Endothelial cell of umbilical vein (primary cell): ENCODE results near the gene DCC. TPM values are rescaled to one million over a fixed set of nuclear protein-coding genes. Genes with fewer than 3 reads are reported as not detected.

Source experiments
- BruUV-seq: library from RNA; stranded (reverse); fragments of 400-500 nt; replicated peaks from 2 replicates; lab custom pipeline; 2021; lab: Mats Ljungman, UMichigan
- CTCF ChIA-PET: fragments of 300-600, 350-600 bp; sonication (Branson Sonifier 250); formaldehyde crosslinking; loops from one replicate; lab custom pipeline; 2021; ENCODE audit warnings: antibody characterized with exemption, inconsistent platforms; lab: Charles Lee
- POLR2A ChIA-PET: fragments of 300-600, 350-600 bp; sonication (Branson Sonifier 250); formaldehyde crosslinking; loops from one replicate; lab custom pipeline; 2021; ENCODE audit warnings: antibody characterized with exemption, inconsistent platforms; lab: Charles Lee
- DNase-seq: peaks from one replicate; pipeline ENCODE4 v3.0.0-alpha.2; 2011; ENCODE audit warnings: low read depth, low spot score
- FAIRE-seq: peaks from 2 replicates; lab custom pipeline; 2011; peaks lifted over from hg19 to GRCh38; lab: Jason Lieb, UNC
- H2AFZ ChIP-seq: 2 replicates; pipeline ENCODE4 v1.6.0; 2012; ENCODE audit warnings: low read depth, low read length, control low read depth, inconsistent platforms
- H3K27ac ChIP-seq: 2 replicates; pipeline ENCODE4 v1.5.1; 2011; ENCODE audit warnings: low read depth, mild to moderate bottlenecking, control low read depth, low read length, moderate library complexity; ENCODE audit not compliant: insufficient read depth
- H3K27me3 ChIP-seq, 2 experiments: 2 replicates each; pipeline versions ENCODE4 v1.6.0 to v1.6.1; 2011; ENCODE audit warnings: low read length in 2 of 2, mixed read lengths in 1 of 2; ENCODE audit not compliant: control insufficient read depth in 2 of 2, insufficient read depth in 2 of 2
- H3K36me3 ChIP-seq, 2 experiments: 2 replicates in 1 of 2; 3 replicates in 1 of 2; pipeline ENCODE4 v1.5.1; 2011; ENCODE audit warnings: low read length in 2 of 2, mild to moderate bottlenecking in 1 of 2, moderate library complexity in 1 of 2; ENCODE audit not compliant: control insufficient read depth in 2 of 2, insufficient read depth in 2 of 2; ENCODE audit errors: extremely low read depth in 1 of 2
- H3K4me1 ChIP-seq: 3 replicates; pipeline ENCODE4 v1.5.1; 2011; ENCODE audit warnings: mild to moderate bottlenecking, low read length; ENCODE audit not compliant: control insufficient read depth, insufficient read depth; ENCODE audit errors: extremely low read depth
- H3K4me2 ChIP-seq: 2 replicates; pipeline ENCODE4 v1.6.1; 2011; ENCODE audit warnings: low read length, control low read depth, mixed read lengths; ENCODE audit not compliant: insufficient read depth
- H3K4me3 ChIP-seq, 3 experiments: fragments of 200-600 bp in 1 of 3; sonication (generic), shearing (Covaris generic) in 1 of 3; replicated peaks in 1 of 3; 2 replicates each; pipeline ENCODE4 v1.5.1; 2011 to 2016; ENCODE audit warnings: control low read depth in 3 of 3, low read length in 3 of 3, mild to moderate bottlenecking in 2 of 3, inconsistent platforms in 1 of 3, low read depth in 1 of 3, moderate library complexity in 1 of 3; ENCODE audit not compliant: insufficient read depth in 1 of 3
- H3K79me2 ChIP-seq: 2 replicates; pipeline ENCODE4 v1.6.0; 2012; ENCODE audit warnings: low read length, inconsistent platforms; ENCODE audit not compliant: control insufficient read depth, insufficient read depth
- H3K9ac ChIP-seq: replicated peaks from 2 replicates; pipeline ENCODE3; 2011; ENCODE audit warnings: low read length, control low read depth; ENCODE audit not compliant: insufficient read depth; ENCODE audit errors: extremely low read depth
- H3K9me1 ChIP-seq: replicated peaks from 3 replicates; pipeline ENCODE4 v1.6.0; 2011; ENCODE audit warnings: mild to moderate bottlenecking, low read length; ENCODE audit not compliant: control insufficient read depth, insufficient read depth; ENCODE audit errors: extremely low read depth
- H3K9me3 ChIP-seq: replicated peaks from 2 replicates; pipeline ENCODE4 v1.5.1; 2012; ENCODE audit warnings: low read length, inconsistent platforms; ENCODE audit not compliant: control insufficient read depth, insufficient read depth
- H4K20me1 ChIP-seq: replicated peaks from 2 replicates; pipeline ENCODE3; 2011; ENCODE audit warnings: mild to moderate bottlenecking, low read length; ENCODE audit not compliant: control insufficient read depth, insufficient read depth; ENCODE audit errors: extremely low read depth
- CTCF ChIP-seq, 2 donors: IDR thresholded peaks; 1 replicate in 1 of 2; 2 replicates in 1 of 2; pipeline ENCODE4 v1.5.1; 2011; ENCODE audit warnings: low read length in 2 of 2, mild to moderate bottlenecking in 2 of 2, moderate library complexity in 2 of 2, control low read depth in 1 of 2, inconsistent platforms in 1 of 2, low read depth in 1 of 2; ENCODE audit not compliant: insufficient read depth in 1 of 2; ENCODE audit errors: extremely low read depth in 1 of 2
- EZH2 ChIP-seq: IDR thresholded peaks from 2 replicates; pipeline ENCODE4 v1.6.1; 2012; ENCODE audit warnings: borderline replicate concordance, low read depth, mild to moderate bottlenecking, moderate library complexity, low read length, inconsistent platforms; ENCODE audit not compliant: severe bottlenecking
- FOS ChIP-seq: IDR thresholded peaks from 2 replicates; pipeline ENCODE4 v1.6.1; 2011; ENCODE audit warnings: mild to moderate bottlenecking, low read length, moderate library complexity, borderline replicate concordance; ENCODE audit not compliant: insufficient read depth
- GATA2 ChIP-seq: IDR thresholded peaks from 2 replicates; pipeline ENCODE4 v1.7.0; 2011; ENCODE audit warnings: low read depth, mild to moderate bottlenecking, moderate library complexity, mixed read lengths, low read length; ENCODE audit not compliant: insufficient read length, insufficient read depth
- JUN ChIP-seq: IDR thresholded peaks from 2 replicates; pipeline ENCODE4 v1.6.1; 2011; ENCODE audit warnings: borderline replicate concordance, low read depth; ENCODE audit not compliant: insufficient read length, insufficient read depth
- MAX ChIP-seq: IDR thresholded peaks from 2 replicates; pipeline ENCODE4 v1.6.1; 2011; ENCODE audit not compliant: insufficient read depth, insufficient read length
- MYC ChIP-seq: IDR thresholded peaks from one replicate; pipeline ENCODE4 v1.6.1; 2011; ENCODE audit warnings: mild to moderate bottlenecking, low read depth, low read length
- POLR2A ChIP-seq: IDR thresholded peaks from 2 replicates; pipeline ENCODE4 v1.6.1; 2012; ENCODE audit warnings: low read depth, mild to moderate bottlenecking, control low read depth, low read length
- POLR2AphosphoS5 ChIP-seq: IDR thresholded peaks from 2 replicates; pipeline ENCODE4 v1.6.1; 2012; ENCODE audit warnings: low read depth, mild to moderate bottlenecking, control low read depth, low read length, moderate library complexity; ENCODE audit not compliant: insufficient read depth
- dilution Hi-C: fragments of 300-500 bp; cut with MboI; formaldehyde crosslinking; loops from one replicate; pipeline ENCODE4 v1.15.0; 2019; ENCODE audit warnings: low sequenced_read_pairs; ENCODE audit not compliant: extremely low pct_ligation_motif_present
- intact Hi-C: fragments of 100-400 bp; cut with micrococcal nuclease; formaldehyde crosslinking; loops from one replicate; pipeline ENCODE4 v1.10.0; 2022
- polyA plus RNA-seq, 4 experiments: library from polyadenylated mRNA; depleted of rRNA in 3 of 4; stranded (reverse) in 3 of 4; unstranded in 1 of 4; fragments of >200 nt; gene quantifications; 2 replicates each; pipeline versions ENCODE4 v1.2.1 to v1.2.3, GENCODE V29; 2011 to 2012; ENCODE audit warnings: missing spikeins in 1 of 4
- total RNA-seq: library from RNA; stranded (reverse); gene quantifications from 2 replicates; pipeline ENCODE4 v1.2.3, GENCODE V29; 2021

Gene DCC
- total and polyA plus RNA-seq, 2 donors (not counting 3 experiments of a cell fraction or from before 2014, with no cell fraction given): not detected

GRCh38 chr18:52826994-52827393, 487.0 kb downstream of the DCC start:
- peaks cover 3% of the 10 kb centered on the region for H3K9me3 ChIP-seq
- ChIA-PET CTCF (no interaction called here), POLR2A (no interaction called here)
- H3K79me2 ChIP-seq: no peaks in the 10 kb centered on the region
- no peaks in the 10 kb centered on the region for H4K20me1 ChIP-seq
- no peak overlapping the region for H3K4me3 ChIP-seq
- H3K27me3 ChIP-seq: no peaks in the 10 kb centered on the region
- FAIRE-seq (no peak), DNase-seq (no peak)
- dilution Hi-C loops: no loop called here
- intact Hi-C loops: no loop called here
- H3K36me3 ChIP-seq: no peaks in the 10 kb centered on the region
- H3K4me1 ChIP-seq: no peaks in the 10 kb centered on the region
- no peaks in the 10 kb centered on the region for H3K9me1 ChIP-seq
- no peak overlapping the region for H3K4me2 ChIP-seq
- H3K9ac ChIP-seq: no peak overlapping the region
- TF ChIP-seq JUN: no peak
- no peak overlapping the region for H2AFZ ChIP-seq
- no peak overlapping the region for H3K27ac ChIP-seq
- BruUV-seq: no TSS peak

GRCh38 chr18:52829320-52829719, 489.3 kb downstream of the DCC start:
- no peak for DNase-seq
- dilution Hi-C loops (no loop called here), intact Hi-C loops (no loop called here)
- TF ChIP-seq EZH2: no peak
- no peak for TF ChIP-seq MYC
- TF ChIP-seq POLR2AphosphoS5: no peak
- no peak for TF ChIP-seq JUN
- TF ChIP-seq MAX: no peak
- no peak for TF ChIP-seq CTCF (IDR thresholded peaks at IDR 0.05; ENCODE audit: extremely low read depth in 1 of 2, insufficient read depth in 1 of 2, low read depth in 1 of 2, low read length in 2 of 2)
- TF ChIP-seq GATA2: no peak
- TF ChIP-seq POLR2A: no peak
- no peak for TF ChIP-seq FOS
- Histone ChIP-seq H4K20me1 (no peaks in the 10 kb centered on the region), H3K9ac (no peak overlapping the region), H3K79me2 (no peaks in the 10 kb centered on the region), H3K9me3 (peaks cover 4% of the 10 kb centered on the region), H2AFZ (no peak overlapping the region), H3K4me1 (no peaks in the 10 kb centered on the region), H3K4me3 (no peak overlapping the region), H3K36me3 (no peaks in the 10 kb centered on the region), H3K9me1 (no peaks in the 10 kb centered on the region), H3K27ac (no peak overlapping the region), H3K4me2 (no peak overlapping the region), H3K27me3 (no peaks in the 10 kb centered on the region)
- POLR2A ChIA-PET: no interaction called here
- CTCF ChIA-PET: no interaction called here
- no peak for FAIRE-seq
- no TSS peak for BruUV-seq
